ENCODE results near the gene PLEKHG4B.
"Not testable (repeated sequence)": the region's sequence is repeated elsewhere in the genome, so short reads cannot be mapped to it uniquely, and the experiment has no call there.

PLEKHG4B gene

GRCh38 chr5:158807-159447 lies 67.0 kb downstream of the PLEKHG4B start:
- no peak for DNase-seq

GRCh38 chr5:159448-160172 lies 67.6 kb downstream of the PLEKHG4B start:
- DNase-seq: no peak

DNA sequence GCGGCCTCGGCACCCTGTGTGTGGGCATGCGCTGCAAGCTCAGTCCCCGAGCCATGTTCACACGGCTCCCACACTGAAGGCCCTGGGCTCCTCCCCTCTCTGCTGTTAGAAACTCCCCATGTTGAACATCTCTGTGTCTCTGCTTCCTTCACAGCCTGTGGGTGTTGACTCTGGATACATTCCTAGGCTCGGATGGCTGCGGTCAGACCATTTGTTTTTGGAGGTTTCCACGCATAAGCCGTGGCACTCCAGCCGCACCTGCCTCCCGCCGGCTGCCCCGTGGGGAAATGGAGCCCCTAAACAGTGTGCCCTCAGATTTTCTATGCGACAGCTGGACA lies 68.2 kb downstream of the PLEKHG4B start:
- DNase-seq: no peak

DNA sequence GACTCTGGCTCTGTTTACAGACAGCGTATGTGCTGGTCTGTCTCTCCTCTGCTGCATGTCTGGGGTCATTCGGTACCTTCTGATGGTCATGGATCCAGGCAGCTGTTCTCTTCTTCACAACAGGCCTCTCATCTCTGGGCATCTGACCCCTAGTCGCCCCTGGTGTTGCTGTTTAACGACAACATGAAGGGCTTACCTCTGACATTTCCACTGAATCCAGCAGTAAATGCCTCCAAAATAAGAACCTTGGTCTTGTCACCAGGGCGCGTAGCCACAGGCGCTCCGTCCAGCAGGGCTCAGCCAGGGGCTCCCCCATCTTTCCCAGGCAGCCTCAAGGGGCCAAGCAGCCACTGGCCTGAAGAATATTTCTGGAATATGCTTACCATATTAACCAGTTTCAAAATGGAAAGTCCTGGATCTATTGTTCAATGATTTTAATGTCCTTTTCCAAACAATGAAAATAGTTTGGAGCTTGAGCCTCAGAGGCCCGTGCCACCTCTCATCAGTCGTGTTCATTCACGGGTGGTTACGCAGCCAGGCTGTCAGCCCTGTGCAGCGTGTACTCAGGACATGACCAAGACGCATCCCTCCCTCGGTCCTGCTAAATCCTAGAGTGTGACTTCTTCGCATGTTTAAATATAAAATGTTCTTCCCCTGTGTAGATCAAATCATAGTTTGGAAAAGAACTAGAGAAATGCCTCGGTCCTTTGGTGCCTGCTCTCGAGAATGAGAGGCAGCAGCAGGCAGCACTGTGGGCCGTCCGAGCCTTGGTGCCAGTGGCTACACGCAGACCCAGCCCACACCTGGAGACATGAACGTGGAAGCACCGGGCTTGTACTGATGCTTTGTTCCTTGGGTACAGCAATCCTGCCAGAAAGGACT lies 69.2 kb downstream of the PLEKHG4B start:
- DNase-seq: no peak

GRCh38 chr5:161803-162110 lies 69.8 kb downstream of the PLEKHG4B start:
- DNase-seq: no peak

DNA sequence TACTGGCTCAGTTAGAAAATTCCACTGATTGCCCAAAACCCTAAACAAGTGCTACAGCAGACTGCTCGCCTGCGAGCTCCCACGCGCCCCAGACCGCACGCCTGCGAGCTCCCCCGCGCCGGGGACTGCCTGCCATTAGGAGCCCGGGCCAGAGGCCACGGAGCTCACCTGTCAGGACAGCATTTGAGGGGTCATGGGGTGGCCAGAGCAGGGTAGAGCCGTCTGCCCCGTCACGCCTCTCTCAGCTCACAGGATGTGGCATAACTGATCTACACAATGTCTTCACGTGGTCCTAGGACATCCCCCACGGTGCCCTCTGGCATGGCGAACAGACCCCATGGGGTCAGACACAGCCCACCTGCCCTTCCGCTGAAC lies 70.2 kb downstream of the PLEKHG4B start:
- no peak for DNase-seq

- no peak for DNase-seq
Measured at GRCh38 chr5:162565-163337, 70.8 kb downstream of the PLEKHG4B start.

DNA sequence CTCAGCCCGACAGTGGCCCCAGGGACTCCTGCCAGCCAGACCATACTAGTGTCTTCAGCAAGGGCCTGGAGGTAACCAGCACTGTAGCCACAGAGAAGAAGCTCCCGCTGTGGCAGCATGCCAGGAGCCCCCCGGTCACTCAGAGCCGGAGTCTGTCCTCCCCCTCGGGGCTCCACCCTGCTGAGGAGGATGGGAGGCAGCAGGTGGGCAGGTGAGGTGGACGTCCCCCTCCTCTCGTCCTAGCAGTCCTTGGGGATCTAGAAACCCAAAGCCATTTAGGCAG lies 71.3 kb downstream of the PLEKHG4B start:
- DNase-seq: no peak

- no peak for DNase-seq
Measured at GRCh38 chr5:163841-164240, 71.9 kb downstream of the PLEKHG4B start.

DNA sequence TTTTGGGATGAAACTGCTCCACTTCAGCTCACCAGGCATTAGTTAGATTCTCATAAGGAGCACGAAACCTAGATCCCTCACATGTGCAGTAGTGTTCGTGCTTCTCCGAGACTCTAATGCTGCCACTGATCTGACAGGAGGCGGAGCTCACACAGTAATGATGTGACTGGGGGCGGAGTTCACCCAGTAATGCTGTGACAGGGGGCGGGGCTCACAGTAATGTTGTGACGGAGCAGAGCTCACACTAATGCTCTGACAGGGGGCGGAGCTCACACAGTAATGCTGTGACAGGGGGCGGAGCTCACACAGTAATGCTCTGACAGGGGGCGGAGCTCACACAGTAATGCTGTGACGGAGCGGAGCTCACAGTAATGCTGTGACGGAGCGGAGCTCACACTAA lies 72.3 kb downstream of the PLEKHG4B start:
- DNase-seq: no peak

DNA sequence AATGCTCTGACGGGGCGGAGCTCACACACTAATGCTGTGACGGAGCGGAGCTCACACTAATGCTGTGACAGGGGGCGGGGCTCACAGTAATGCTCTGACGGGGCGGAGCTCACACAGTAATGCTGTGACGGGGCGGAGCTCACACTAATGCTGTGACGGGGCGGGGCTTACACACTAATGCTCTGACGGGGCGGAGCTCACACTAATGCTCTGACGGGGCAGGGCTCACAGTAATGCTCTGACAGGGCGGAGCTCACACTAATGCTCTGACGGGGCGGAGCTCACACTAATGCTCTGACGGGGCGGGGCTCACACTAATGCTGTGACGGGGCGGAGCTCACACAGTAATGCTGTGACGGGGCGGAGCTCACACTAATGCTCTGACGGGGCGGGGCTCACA lies 72.8 kb downstream of the PLEKHG4B start:
- not testable (repeated sequence) for DNase-seq

DNA sequence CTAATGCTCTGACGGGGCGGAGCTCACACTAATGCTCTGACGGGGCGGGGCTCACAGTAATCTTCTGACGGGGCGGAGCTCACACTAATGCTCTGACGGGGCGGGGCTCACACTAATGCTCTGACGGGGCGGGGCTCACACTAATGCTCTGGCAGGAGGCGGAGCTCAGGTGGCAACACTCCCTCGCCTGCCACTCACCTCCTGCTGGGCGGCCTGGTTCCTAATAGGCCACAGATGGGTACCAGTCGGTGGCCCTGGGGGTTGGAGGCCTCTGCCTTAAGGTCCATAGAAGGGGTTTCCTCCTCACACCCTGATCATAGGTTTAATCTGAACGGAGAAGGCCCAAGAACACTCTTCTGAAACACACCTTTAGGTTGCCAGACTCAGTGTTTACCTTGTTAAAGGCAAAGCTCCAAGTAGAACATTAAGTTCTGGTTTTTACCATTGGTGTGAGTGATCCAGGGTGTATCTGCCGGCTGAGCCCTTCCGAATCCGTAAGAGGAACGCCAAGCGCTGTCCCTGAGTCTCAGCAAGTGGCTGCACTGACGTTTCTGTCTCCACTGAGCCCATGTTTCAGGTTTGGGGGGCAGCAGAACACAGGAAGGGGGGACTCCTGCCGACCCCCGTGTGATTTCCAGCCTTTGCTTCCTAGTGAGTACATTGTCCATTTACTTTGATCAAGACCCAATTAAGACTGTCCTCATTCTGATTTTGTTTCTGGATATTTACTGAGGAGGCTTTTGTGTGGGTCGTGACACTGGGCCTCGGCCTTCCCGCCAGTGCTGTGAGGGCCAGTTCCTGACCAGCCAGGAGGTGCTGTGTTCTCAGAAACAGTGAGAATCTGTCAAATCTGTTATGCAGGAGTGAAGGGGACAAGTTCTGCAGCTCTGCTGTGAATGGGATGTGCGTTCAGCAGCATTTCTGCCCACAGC lies 74.7 kb downstream of the PLEKHG4B start:
- no peak for DNase-seq

DNA sequence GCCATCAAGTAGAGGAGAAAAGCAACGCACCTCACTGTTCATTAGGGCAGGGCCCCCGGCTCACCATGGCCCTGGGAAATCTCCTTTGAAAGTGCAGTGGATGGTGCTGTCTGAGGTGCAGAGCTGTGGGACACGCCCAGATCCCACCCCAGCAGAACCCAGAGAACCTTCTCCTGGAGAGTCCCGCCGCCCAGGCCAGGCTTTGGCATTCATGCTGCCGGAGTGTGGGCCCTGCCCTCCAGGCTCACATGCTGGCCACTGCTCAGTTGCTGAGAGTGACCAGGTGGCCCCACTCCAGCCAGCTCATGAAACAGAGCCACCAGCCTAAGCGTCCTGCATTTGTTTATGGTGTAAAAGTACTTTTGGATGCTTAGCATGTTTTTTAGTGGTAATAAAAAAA lies 75.5 kb downstream of the PLEKHG4B start:
- DNase-seq: no peak

- DNase-seq: peak; percentile 38
Measured at GRCh38 chr5:167982-168660, 76.2 kb downstream of the PLEKHG4B start.

DNA sequence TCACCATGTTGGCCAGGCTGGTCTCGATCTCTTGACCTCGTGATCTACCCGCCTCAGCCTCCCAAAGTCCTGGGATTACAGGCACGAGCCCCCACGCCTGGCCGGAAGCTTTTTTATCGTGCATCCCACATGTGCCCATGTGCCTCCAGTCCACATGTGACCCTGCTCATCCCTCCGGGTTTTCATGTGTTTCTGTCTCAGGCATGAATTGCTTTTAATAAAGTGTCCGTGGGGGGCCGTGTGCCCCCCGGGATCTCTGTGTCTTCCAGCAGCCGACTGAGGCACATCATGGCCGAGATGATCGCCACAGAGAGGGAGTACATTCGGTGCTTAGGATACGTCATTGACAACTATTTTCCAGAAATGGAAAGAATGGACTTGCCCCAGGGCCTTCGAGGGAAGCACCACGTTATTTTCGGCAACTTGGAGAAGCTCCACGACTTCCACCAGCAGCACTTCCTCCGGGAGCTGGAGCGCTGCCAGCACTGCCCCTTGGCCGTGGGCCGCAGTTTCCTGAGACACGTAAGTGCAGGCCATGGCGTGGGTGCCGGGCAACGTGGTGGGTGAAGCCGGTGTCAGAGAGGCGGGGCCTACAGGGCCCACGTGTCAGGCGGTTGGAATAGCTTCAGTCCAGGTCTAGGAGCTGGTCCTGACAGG lies 77.2 kb downstream of the PLEKHG4B start:
- no peak for DNase-seq

DNA sequence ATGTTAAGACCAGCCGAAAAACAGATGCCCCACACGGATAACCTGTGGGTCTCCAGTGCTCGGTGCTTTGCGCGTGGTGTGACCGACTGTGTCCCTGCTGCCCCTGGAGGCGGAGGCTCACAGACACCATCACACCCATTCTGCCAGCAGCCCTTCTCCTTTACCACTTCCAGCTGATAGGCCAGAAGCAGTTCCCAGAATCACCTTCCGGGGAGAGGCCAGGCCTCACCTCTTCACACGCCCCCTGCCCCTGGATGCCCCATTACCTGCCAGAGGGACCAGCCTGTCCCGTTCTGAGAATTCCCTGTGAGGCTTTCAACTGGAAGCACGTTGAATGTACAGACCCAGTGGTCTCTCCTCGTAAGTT lies 77.7 kb downstream of the PLEKHG4B start:
- DNase-seq: no peak

DNA sequence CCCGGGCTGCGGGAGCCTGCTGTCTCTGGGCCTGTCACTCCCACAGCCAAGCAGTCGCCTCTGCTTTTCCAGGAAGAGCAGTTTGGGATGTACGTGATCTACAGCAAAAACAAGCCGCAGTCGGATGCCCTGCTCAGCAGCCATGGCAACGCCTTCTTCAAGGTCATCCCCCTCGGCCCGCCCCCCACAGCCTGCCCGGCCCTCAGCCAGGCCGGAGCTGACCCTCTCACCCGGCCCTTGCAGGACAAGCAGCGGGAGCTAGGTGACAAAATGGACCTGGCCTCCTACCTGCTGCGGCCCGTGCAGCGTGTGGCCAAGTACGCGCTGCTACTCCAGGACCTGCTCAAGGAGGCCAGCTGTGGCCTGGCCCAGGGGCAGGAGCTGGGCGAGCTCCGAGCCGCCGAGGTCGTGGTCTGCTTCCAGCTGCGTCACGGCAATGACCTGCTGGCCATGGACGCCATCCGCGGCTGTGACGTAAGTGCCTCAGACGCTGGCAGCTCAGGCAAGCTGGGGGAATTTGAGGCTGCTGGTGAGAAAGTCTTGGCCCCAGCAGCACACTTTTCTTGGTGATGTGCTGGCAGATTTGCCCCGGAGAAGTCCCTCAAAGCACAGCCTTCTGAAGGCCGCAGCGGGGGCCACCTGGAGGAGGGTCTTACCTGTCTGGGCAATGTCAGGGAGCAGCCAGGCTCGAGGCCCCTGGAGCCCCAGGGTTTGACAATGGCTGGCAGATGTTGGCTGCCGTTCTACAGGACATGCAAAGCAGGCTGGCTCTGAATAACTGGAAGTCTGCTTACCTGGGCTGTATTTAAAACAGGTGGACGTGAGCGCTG lies 79.2 kb downstream of the PLEKHG4B start:
- DNase-seq: no peak

DNA sequence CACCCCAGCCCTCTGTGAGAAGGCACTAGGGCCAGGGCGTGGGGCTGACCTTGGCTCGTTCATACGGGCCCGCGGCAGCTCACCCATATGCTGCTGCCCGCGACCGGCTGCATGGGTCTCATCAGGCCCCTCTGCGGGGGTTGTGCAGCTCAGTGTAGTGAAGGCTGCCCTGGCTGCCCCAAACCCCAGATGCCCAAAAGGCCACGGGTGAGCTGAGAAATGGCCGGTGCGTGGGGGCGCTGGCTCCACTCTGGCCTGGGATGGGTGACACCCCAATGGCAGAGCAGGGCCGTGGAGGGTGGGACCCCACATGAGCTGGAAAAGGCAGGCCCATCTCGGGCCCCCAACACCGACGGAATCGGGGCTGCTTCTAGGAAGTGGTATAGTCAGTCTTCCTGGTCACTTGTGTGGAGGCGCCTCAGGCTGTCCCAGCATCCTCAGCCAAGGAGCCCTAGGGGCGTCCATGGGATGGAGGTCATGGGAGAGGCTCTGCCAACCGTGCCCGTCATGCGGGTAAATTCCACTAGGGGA lies 79.9 kb downstream of the PLEKHG4B start:
- DNase-seq: no peak

DNA sequence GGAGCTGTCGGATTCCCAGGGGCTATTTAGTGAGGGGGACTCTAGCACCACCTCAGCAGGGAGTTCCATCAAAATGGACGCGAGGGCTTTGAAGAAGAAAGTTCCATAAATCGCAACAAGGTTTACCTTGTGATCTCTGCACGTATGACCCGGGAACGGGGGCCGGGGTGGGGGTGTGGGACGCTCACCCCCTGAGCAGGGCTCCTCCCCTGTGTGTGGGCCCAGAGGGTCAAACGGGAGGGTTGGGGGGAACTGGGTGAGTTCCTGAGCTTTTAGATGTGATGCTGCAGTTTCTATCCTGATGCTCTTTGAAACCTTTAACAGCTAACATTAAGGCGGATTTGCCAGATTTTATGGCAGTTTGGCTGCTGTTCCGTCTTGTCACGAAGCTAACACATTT lies 80.5 kb downstream of the PLEKHG4B start:
- no peak for DNase-seq

DNA sequence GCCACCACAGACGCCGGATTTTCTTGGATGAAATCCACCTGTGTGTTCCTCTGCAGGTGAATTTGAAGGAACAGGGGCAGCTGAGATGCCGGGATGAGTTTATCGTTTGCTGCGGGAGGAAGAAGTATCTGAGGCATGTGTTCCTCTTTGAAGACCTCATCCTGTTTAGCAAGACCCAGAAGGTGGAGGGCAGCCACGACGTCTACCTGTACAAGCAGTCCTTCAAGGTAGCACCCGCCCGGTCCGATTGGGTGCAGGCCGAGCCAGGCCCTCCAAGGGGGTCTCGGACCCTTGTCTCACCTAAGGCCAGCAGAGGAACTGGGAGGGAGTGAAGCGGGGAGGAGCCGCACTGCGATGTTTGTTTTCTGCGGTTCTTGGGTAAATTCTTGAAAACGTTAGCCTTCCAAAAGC lies 80.9 kb downstream of the PLEKHG4B start:
- DNase-seq: no peak

Measured in GOT3 (cell line).